Cardiac septum (tissue), 1 donor: ENCODE measurements around the gene KRT6A. TPM values are rescaled to one million over a fixed set of nuclear protein-coding genes. Genes with fewer than 3 reads are reported as not detected.

Experiments
- DNase-seq: peaks from one replicate; pipeline ENCODE4 v3.0.0-alpha.2; 2020; ENCODE audit warnings: low spot score
- intact Hi-C: fragments of 100-400 bp; cut with DNase I; formaldehyde crosslinking; loops from one replicate; pipeline ENCODE4 v1.14.0; 2022
- total RNA-seq: library from RNA; stranded (reverse); fragmentation: NEBNext Ultra II Directional; extraction: Animal tissue kit (Norgen Biotek cat#: 25700); gene quantifications from one replicate; pipeline ENCODE4 v1.2.1, GENCODE V29; 2021
- donor health status: DM: no; HTN: no; CAD: no.

KRT6A gene
- total RNA-seq, 1 donor from 2014 or later = not detected

- DNase-seq = no peak
- intact Hi-C loops = no loop called here
Measured at GRCh38 chr12:52441320-52441911, 51.6 kb downstream of the KRT6A start.

GRCh38 chr12:52440821-52441319, 52.2 kb downstream of the KRT6A start:
- intact Hi-C loops = no loop called here
- DNase-seq = no peak

GRCh38 chr12:52439845-52440244, 53.2 kb downstream of the KRT6A start:
- DNase-seq = no peak
- intact Hi-C loops = no loop called here

GRCh38 chr12:52439420-52439819, 53.6 kb downstream of the KRT6A start:
- intact Hi-C loops = no loop called here
- no peak for DNase-seq

GRCh38 chr12:52438305-52439301, 54.5 kb downstream of the KRT6A start:
- no peak for DNase-seq
- intact Hi-C loops = no loop called here

GRCh38 chr12:52437508-52437907, 55.5 kb downstream of the KRT6A start:
- intact Hi-C loops = no loop called here
- DNase-seq = no peak

Other genes with a start within 250 kb of the KRT6A start
- not detected for gene KRT86, start 218.6 kb downstream of the KRT6A start, total RNA-seq
- not detected for gene KRT81, start 201.7 kb downstream of the KRT6A start, total RNA-seq
- gene KRT83, start 171.9 kb downstream of the KRT6A start, total RNA-seq = not detected
- not detected for gene KRT85, start 125.8 kb downstream of the KRT6A start, total RNA-seq
- not detected for gene KRT84, start 107.6 kb downstream of the KRT6A start, total RNA-seq
- not detected for gene KRT82, start 86.9 kb downstream of the KRT6A start, total RNA-seq
- gene KRT75, start 58.9 kb downstream of the KRT6A start, total RNA-seq = not detected
- not detected for gene KRT6B, start 41.1 kb downstream of the KRT6A start, total RNA-seq
- gene KRT6C, start 19.5 kb downstream of the KRT6A start, total RNA-seq = not detected
- gene KRT5, start 27.1 kb upstream of the KRT6A start, total RNA-seq = not detected
- gene KRT71, start 59.9 kb upstream of the KRT6A start, total RNA-seq = not detected
- gene KRT74, start 80.6 kb upstream of the KRT6A start, total RNA-seq = not detected
- gene KRT72, start 108.2 kb upstream of the KRT6A start, total RNA-seq = not detected
- not detected for gene KRT73, start 125.3 kb upstream of the KRT6A start, total RNA-seq
- gene KRT2, start 159.0 kb upstream of the KRT6A start, total RNA-seq = not detected
- not detected for gene KRT1, start 187.2 kb upstream of the KRT6A start, total RNA-seq
- gene KRT77, start 210.3 kb upstream of the KRT6A start, total RNA-seq = not detected